HPDE6-E6E7 (cell line): ENCODE data around the gene LRRN2.
"Not testable (repeated sequence)": the region's sequence is repeated elsewhere in the genome, so short reads cannot be mapped to it uniquely, and the experiment has no call there.

Experiments
- DNase-seq: peaks from one replicate; pipeline ENCODE4 v3.0.0; 2011; ENCODE audit warnings: missing footprints; ENCODE audit errors: extremely low spot score

LRRN2 gene

GRCh38 chr1:204575221-204576190, 110.0 kb downstream of the LRRN2 start:
- no peak for DNase-seq

GRCh38 chr1:204574865-204575163, 110.7 kb downstream of the LRRN2 start:
- no peak for DNase-seq

GRCh38 chr1:204574016-204574864, 111.3 kb downstream of the LRRN2 start:
- no peak for DNase-seq

GRCh38 chr1:204572923-204573922, 112.3 kb downstream of the LRRN2 start:
- no peak for DNase-seq

- no peak for DNase-seq
These were observed 113.9 kb downstream of the LRRN2 start for GRCh38 chr1:204571631-204572030.

GRCh38 chr1:204571128-204571527, 114.4 kb downstream of the LRRN2 start:
- DNase-seq = no peak

- DNase-seq = not testable (repeated sequence)
These were observed 115.5 kb downstream of the LRRN2 start for GRCh38 chr1:204570021-204570420.

- no peak for DNase-seq
These were observed 116.1 kb downstream of the LRRN2 start for GRCh38 chr1:204569478-204569877.

GRCh38 chr1:204568576-204569315, 116.8 kb downstream of the LRRN2 start:
- DNase-seq = no peak
